Erythroblast (primary cell): Measurements from ENCODE around the gene ZNF638.

Source experiments
- GATA1 ChIP-seq: IDR thresholded peaks from 2 replicates; pipeline ENCODE4 v1.6.1; 2011; ENCODE audit warnings: low read depth, mild to moderate bottlenecking, control low read depth, low read length, moderate library complexity
- POLR2A ChIP-seq: IDR thresholded peaks from 2 replicates; pipeline ENCODE4 v1.6.1; 2011; ENCODE audit warnings: mild to moderate bottlenecking, low read length

DNA sequence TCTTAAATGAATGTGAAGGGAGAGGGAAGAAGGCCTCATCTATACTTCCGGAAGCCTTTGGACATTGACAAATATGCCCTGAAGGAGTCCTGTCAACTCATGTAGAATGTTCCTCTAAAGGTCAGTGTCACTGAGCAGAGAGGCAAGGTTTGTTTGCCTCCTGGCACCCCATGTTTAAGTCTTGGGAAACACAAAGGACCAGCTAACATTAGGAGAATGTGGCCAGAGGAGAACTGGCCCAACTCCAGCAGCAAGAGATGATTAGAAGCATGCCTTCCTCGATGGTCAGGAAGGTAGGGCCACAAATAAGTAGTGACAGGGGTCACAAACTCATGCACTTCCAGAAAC is 127.5 kb downstream of the ZNF638 start:
- TF ChIP-seq POLR2A = no peak
- TF ChIP-seq GATA1 = no peak
